Prostate gland (tissue), 2 donors: ENCODE results near the gene NT5C1B. TPM values are rescaled to one million over a fixed set of nuclear protein-coding genes. Genes with fewer than 3 reads are reported as not detected.
A peak's percentile ranks its signal among the peaks of the same experiment; 100 is the strongest.

Experiments
- DNase-seq: peaks from one replicate; pipeline ENCODE4 v3.0.0-alpha.2; 2019; ENCODE audit warnings: low spot score
- H3K27ac ChIP-seq, 2 donors: fragments of 200-600 bp; sonication (generic); 2 replicates each; pipeline ENCODE4 v1.5.1; 2017 to 2019
- H3K27me3 ChIP-seq: fragments of 200-600 bp; sonication (generic); replicated peaks from 2 replicates; pipeline ENCODE4 v1.5.1; 2019; ENCODE audit not compliant: insufficient read depth
- H3K36me3 ChIP-seq, 2 donors: fragments of 200-600 bp; sonication (generic); 1 replicate in 1 of 2; 2 replicates in 1 of 2; pipeline versions ENCODE4 v1.5.1 to v1.8.1; 2017 to 2019
- H3K4me1 ChIP-seq: fragments of 200-600 bp; sonication (generic); replicated peaks from 2 replicates; pipeline ENCODE4 v1.5.1; 2019
- H3K4me3 ChIP-seq, 2 donors: fragments of 200-600 bp; sonication (generic); 2 replicates each; pipeline ENCODE4 v1.5.1; 2017 to 2019
- H3K9me3 ChIP-seq: fragments of 200-600 bp; sonication (generic); 2 replicates; pipeline ENCODE4 v1.5.1; 2017
- CTCF ChIP-seq, 4 experiments: fragments of 200-600 bp in 2 of 4; fragments of 450-650 bp in 2 of 4; sonication (generic) in 2 of 4; IDR thresholded peaks; 1 replicate in 3 of 4; 2 replicates in 1 of 4; pipeline ENCODE4 v1.5.1; 2016 to 2019; ENCODE audit warnings: antibody characterized with exemption in 4 of 4, mild to moderate bottlenecking in 2 of 4, moderate library complexity in 2 of 4
- POLR2A ChIP-seq: fragments of 450-650 bp; IDR thresholded peaks from one replicate; pipeline ENCODE4 v1.6.1; 2016; ENCODE audit warnings: antibody characterized with exemption, mild to moderate bottlenecking
- POLR2AphosphoS5 ChIP-seq: sonication (generic); formaldehyde crosslinking; IDR thresholded peaks from one replicate; pipeline ENCODE4 v1.6.1; 2017; ENCODE audit warnings: antibody characterized with exemption
- WGBS: methylation state at CpG from one replicate; pipeline ENCODE4 v1.1.5; 2018; 5-methylcytosine and 5-hydroxymethylcytosine counted together
- intact Hi-C: fragments of 100-400 bp; cut with DNase I; formaldehyde crosslinking; loops from one replicate; pipeline ENCODE4 v1.14.2; 2022
- total RNA-seq, 2 donors: library from RNA; depleted of rRNA; stranded (reverse); fragments of >200 nt; gene quantifications; one replicate each; pipeline ENCODE4 v1.1.0, GENCODE V29; 2016

The NT5C1B gene
- total RNA-seq, 2 donors from 2014 or later: 4.8 TPM; not detected in 1

GRCh38 chr2:18520451-18521425 is 68.6 kb downstream of the NT5C1B start:
- H3K27ac ChIP-seq: no peak overlapping the region
- WGBS: 33% methylated on average over 16 of the region's 16 CpGs
- TF ChIP-seq CTCF (IDR thresholded peaks at IDR 0.05) (peak; percentile 82 to 89 (median 87)), POLR2A (no peak), POLR2AphosphoS5 (peak; percentile 49)
- intact Hi-C loops: loop anchor here (2.0 to 10.0 kb wide), 6 partner anchors 42 to 1342 kb away; no protein-coding TSS in a partner anchor
- peak; percentile 77 for DNase-seq
- no peaks in the 10 kb centered on the region for H3K27me3 ChIP-seq
- H3K9me3 ChIP-seq: no peaks in the 10 kb centered on the region
- no peaks in the 10 kb centered on the region for H3K36me3 ChIP-seq
- no peak overlapping the region for H3K4me3 ChIP-seq
- H3K4me1 ChIP-seq: no peaks in the 10 kb centered on the region

DNA sequence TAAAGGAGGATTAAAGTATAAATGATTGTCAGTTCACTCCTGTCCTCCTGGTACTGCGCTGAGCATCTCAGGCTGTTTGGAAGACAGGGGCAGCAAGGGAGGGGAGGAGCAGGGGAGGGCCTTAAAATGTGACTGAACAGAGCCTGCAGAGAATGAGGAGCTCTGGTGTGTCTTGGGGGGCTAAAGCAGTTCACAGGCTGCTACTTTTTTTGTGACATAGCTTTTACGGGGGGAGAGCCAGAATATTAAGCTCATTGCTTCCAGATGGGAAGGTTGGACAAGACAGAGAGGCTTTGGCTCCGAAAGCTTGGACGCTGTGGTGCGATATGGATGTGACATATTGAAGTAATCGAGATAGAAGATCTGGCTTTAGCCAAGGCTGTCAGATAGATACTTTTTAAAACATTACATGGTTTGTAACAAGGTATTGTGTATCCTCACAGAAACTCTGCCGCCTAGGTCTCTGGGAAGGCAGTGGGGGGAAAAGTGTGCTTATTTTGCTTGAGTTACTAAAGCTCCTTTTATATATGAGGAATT is 69.4 kb downstream of the NT5C1B start:
- WGBS: 48% methylated on average over 7 of the region's 7 CpGs
- no peak overlapping the region for H3K4me3 ChIP-seq
- H3K9me3 ChIP-seq: no peaks in the 10 kb centered on the region
- no peaks in the 10 kb centered on the region for H3K36me3 ChIP-seq
- H3K4me1 ChIP-seq: no peaks in the 10 kb centered on the region
- intact Hi-C loops: loop anchor here (2.0 to 10.0 kb wide), 10 partner anchors 43 to 1342 kb away; no protein-coding TSS in a partner anchor
- TF ChIP-seq CTCF (IDR thresholded peaks at IDR 0.05) (no peak), POLR2AphosphoS5 (no peak), POLR2A (no peak)
- no peaks in the 10 kb centered on the region for H3K27me3 ChIP-seq
- H3K27ac ChIP-seq: no peak overlapping the region
- no peak for DNase-seq

DNA sequence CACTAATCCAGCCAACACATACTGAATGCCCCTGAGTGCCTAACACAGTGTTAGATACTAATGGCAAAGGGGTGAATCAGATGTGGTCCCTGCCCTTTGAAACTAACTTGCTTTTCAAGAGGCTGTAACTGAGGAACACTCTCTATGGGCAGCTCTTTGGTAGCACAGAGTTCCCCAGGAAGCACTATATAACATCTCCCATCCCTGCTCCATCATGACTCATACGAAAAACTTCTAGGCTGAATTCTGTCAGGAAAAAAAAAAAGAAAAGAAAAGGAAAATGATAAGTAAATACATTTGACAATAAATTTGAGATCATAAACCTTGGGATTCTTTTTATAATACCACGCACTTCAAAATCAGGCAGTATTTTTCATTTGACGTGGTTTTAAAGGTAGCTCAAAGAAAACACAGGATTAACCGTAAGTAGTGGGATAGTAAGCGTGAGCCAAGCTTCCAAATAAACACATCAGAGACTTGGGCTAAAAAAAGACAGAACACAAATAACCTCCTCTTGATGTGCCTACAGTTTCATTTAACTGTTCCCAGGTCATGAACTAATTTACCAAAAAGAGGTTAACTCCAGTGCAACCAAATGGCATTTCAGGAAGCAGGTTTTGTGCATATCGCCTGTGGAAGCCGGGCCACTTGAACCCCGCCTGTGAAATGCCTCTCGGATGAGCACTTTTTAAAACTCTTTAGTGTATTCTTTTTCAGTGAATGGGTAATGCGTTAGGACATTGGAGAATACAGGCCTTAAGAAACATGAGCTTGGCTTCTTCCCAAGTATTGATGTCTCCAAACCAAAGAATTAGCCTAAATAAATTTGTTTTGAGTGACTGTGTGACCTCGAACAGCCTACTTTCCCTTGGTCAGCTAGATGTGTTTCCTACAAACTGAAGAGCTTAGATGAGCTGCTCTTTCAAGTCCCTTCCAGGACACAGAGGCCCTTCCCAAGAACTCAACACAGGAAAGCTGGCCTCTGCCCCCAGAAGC is 71.0 kb downstream of the NT5C1B start:
- H3K9me3 ChIP-seq: no peaks in the 10 kb centered on the region
- peak overlapping the region in 1 of 2 donors; percentile 7 for H3K27ac ChIP-seq
- 53% methylated on average over 11 of the region's 11 CpGs for WGBS
- no peak for DNase-seq
- H3K4me3 ChIP-seq: no peak overlapping the region
- H3K4me1 ChIP-seq: no peaks in the 10 kb centered on the region
- TF ChIP-seq POLR2A: no peak
- no peak for TF ChIP-seq POLR2AphosphoS5
- TF ChIP-seq CTCF (IDR thresholded peaks at IDR 0.05): no peak
- H3K27me3 ChIP-seq: no peaks in the 10 kb centered on the region
- intact Hi-C loops: loop anchor here (5.0 to 10.0 kb wide), 4 partner anchors 46 to 1236 kb away; no protein-coding TSS in a partner anchor
- no peaks in the 10 kb centered on the region for H3K36me3 ChIP-seq

DNA sequence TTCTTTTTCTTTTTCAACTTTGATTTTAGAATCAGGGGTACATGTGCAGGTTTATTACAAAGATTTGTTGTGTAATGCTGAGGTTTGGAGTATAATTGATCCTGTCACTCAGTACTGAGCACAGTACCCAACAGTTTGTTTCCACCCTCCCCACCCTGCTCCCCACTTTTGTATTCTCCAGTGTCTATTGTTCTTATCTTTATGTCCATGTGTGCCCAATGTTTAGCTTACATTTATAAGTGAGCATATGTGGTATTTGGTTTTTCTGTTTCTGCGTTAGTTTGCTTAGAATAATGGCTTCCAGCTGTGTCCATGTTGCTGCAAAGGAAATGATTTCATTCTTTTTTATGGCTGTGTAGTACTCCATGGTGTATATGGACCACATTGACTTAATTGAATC is 72.0 kb downstream of the NT5C1B start:
- H3K27ac ChIP-seq: no peak overlapping the region
- no peak overlapping the region for H3K4me3 ChIP-seq
- intact Hi-C loops: loop anchor here (5.0 to 10.0 kb wide), 4 partner anchors 45 to 1237 kb away; no protein-coding TSS in a partner anchor
- no peaks in the 10 kb centered on the region for H3K27me3 ChIP-seq
- no peaks in the 10 kb centered on the region for H3K36me3 ChIP-seq
- DNase-seq: no peak
- 87% methylated on average over 1 of the region's 1 CpG for WGBS
- TF ChIP-seq POLR2AphosphoS5: no peak
- no peak for TF ChIP-seq POLR2A
- no peak for TF ChIP-seq CTCF (IDR thresholded peaks at IDR 0.05)
- no peaks in the 10 kb centered on the region for H3K4me1 ChIP-seq
- H3K9me3 ChIP-seq: no peaks in the 10 kb centered on the region
